GM12801 (cell line): Measurements from ENCODE around the gene PAQR8.

Experiments used
- TF ChIP-seq, protein P1 (sequence below): IDR thresholded peaks from one replicate; pipeline ENCODE4 v1.5.1; 2011; ENCODE audit warnings: control low read depth; ENCODE audit not compliant: insufficient read length; ENCODE audit errors: extremely low read depth

The PAQR8 gene

DNA sequence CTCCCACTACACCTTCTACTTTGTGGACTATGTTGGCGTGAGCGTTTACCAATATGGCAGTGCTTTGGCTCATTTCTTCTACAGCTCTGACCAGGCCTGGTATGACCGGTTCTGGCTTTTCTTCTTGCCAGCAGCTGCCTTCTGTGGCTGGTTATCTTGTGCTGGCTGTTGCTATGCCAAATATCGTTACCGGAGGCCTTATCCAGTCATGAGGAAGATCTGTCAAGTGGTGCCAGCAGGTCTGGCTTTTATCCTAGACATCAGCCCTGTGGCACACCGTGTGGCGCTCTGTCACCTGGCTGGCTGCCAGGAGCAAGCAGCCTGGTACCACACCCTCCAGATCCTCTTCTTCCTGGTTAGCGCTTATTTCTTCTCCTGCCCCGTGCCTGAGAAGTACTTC is 41.7 kb downstream of the PAQR8 start:
- TF ChIP-seq, protein P1, sequence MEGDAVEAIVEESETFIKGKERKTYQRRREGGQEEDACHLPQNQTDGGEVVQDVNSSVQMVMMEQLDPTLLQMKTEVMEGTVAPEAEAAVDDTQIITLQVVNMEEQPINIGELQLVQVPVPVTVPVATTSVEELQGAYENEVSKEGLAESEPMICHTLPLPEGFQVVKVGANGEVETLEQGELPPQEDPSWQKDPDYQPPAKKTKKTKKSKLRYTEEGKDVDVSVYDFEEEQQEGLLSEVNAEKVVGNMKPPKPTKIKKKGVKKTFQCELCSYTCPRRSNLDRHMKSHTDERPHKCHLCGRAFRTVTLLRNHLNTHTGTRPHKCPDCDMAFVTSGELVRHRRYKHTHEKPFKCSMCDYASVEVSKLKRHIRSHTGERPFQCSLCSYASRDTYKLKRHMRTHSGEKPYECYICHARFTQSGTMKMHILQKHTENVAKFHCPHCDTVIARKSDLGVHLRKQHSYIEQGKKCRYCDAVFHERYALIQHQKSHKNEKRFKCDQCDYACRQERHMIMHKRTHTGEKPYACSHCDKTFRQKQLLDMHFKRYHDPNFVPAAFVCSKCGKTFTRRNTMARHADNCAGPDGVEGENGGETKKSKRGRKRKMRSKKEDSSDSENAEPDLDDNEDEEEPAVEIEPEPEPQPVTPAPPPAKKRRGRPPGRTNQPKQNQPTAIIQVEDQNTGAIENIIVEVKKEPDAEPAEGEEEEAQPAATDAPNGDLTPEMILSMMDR = no peak

DNA sequence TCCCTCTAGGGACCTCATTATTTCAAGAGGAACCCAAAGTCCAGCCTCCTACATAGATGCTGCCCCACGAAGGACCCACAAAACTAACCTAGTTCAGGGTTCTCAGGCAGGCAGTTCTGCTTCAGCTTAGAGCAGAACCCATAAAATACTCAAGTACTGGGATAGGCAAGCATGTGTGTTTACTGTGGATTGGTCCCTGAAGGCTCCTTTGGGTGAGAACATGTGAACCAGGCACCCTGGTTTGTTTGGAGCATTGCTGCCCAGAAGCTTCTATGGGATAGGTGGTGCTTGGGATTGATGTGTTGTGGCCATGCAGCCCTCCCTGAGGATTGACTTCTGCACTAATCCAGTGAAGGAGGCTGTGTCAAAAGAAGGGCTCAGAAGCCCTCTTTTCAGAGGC is 43.3 kb downstream of the PAQR8 start:
- TF ChIP-seq, protein P1 = no peak

DNA sequence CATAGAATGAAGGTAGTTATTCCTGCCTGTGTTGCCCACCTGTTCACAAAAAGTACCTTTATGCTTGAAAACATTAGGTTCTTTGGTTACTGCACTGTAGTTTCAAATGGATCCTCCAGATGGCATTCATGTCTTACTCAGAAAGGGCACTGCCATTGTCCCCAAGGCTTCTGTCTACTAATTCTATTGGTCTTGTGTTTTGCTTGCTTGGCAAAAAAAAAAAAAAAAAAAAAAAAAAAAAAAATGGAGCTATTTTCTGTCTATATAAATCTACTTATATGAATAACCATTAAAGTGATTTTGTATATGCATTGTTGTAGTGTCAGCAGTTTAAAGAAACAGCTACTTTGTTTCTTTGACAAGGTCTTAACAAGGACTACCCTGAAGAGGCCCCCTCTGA is 45.5 kb downstream of the PAQR8 start:
- TF ChIP-seq, protein P1 = no peak

DNA sequence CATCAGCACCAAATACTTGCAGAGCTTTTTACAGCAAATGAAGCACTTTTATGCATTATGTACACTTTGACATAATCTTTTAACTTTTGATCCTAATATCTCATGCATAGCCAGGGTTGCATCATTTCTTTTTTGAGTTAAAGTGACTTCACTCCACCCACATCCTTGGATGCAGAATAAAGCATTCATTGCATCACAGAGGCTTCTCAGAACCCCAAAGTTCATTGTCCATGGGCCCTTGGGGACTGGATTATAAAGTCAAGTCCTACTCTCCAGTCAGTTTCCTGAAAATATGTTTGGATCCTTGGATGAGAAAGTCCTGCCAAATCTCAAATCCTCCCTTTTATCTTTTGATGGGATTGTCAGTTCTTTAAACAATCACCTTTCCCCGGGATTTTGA is 47.5 kb downstream of the PAQR8 start:
- TF ChIP-seq, protein P1 = no peak

DNA sequence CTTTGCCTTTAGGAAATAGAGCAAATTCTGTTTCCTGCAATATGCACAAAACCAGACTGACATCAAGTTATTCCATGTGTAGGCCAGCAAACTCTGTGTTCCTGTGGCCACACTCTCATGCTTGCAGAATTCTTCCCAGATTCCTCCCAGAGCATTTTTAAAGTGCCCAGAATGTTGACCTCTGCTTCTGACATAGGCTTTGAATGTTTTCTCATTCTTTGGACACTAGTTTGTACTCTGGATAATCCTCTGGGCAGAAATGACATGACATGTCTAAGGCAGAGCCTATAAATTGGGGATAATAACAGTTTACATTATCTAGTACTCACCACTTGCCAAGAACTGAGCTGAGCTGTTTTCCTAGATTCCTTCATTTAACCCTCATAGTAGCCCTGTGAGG is 49.0 kb downstream of the PAQR8 start:
- TF ChIP-seq, protein P1 = no peak

DNA sequence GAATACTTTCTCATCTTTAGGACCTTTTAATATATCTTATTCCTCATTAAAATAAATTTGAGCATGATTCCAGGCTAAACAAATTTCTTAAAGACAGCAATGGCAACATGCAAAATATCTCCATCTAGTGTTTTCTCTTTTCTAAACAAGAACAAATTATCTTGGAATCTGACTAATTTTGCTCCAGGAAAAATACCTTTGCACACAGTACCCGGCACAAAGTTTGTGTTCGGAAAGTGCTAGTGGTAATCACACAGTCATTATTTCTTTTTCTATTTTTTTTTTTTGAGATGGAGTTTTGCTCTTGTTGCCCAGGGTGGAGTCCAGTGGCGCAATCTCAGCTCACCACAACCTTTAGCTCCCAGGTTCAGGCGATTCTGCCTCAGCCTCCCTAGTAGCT is 50.0 kb downstream of the PAQR8 start:
- TF ChIP-seq, protein P1 = no peak

DNA sequence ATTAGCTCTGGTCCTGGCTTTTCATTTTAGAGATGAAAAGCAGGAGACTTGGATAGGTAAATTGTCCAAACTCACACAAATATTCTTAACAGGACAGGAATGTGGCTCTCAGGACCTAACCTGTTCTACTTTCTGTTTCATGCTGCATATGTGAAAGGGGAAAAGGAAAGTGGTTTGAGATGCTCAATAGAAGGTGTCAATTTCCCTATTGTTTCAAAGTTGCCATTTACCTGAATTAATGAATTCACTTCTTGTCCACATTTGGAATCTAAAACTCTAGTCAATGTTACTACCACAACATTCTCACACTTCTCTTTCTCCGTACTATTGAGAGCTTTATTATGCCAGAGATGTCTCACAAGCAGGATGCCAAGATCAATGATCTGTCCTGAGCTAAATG is 53.4 kb downstream of the PAQR8 start:
- TF ChIP-seq, protein P1 = no peak
